ENCODE data around the gene CWF19L2. TPM values are rescaled to one million over a fixed set of nuclear protein-coding genes. Genes with fewer than 3 reads are reported as not detected.

Gene CWF19L2
- total RNA-seq, 5 donors from 2014 or later (not counting 1 experiment from before 2014, with no cell fraction given): 24.9 to 34.3 (median 26.1) TPM

DNA sequence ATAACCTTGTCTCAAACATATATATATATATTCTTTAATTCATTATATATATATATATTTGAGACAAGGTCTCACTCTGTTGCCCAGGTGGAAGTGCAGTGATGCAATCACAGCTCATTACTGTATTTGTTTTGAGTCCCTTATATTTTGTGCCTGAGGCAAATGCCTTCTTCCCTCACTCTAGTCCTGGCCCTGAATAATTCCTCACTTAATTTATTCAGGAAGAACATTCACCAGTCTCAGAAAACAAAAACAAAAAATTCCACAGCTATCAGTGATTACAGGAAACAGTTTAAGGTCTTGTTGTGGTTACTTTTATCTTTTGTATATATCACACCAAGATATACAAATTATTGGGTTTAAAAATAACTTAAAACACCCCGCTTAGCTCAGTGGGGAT lies 155.7 kb downstream of the CWF19L2 start:
- H3K4me3 Mint-ChIP-seq: no peak overlapping the region
- H3K27ac ChIP-seq (ENCODE audit: low read length): no peak overlapping the region
- POLR2A ChIA-PET: interaction anchor here in 1 of 2 donors (0.8 kb wide), 1 partner anchor 10 kb away, joined by 3 read pairs; no protein-coding TSS in a partner anchor
- no peaks in the 10 kb centered on the region for H3K27me3 ChIP-seq (replicated peaks in 1 of 2; ENCODE audit: control insufficient read depth in 2 of 2, extremely low read depth in 1 of 2, insufficient read depth in 2 of 2, low read length in 1 of 2)
- H3K36me3 ChIP-seq (ENCODE audit: control insufficient read depth in 2 of 2, extremely low read depth in 1 of 2, insufficient read depth in 1 of 2, low read length in 1 of 2): peaks cover 0 to 4% of the 10 kb centered on the region in 2 donors
- no peak for ATAC-seq (replicated peaks in 1 of 4)
- no peak overlapping the region for H3K27ac Mint-ChIP-seq
- DNase-seq: no peak
- H3K4me1 ChIP-seq (ENCODE audit: control insufficient read depth in 1 of 2, extremely low read depth in 1 of 2, insufficient read depth in 2 of 2, low read length in 2 of 2): no peaks in the 10 kb centered on the region
- no peaks in the 10 kb centered on the region for H3K4me1 Mint-ChIP-seq
- H3K4me3 ChIP-seq (ENCODE audit: control insufficient read depth in 1 of 2, extremely low read depth in 1 of 2, low read length in 1 of 2): no peak overlapping the region
- no CpG with 5 or more reads among the region's 1 CpG for whole genome bisulfite sequencing (ENCODE audit: insufficient coverage)
- peaks cover 4 to 14% (median 10%) of the 10 kb centered on the region in 3 donors for H3K9me3 Mint-ChIP-seq
- CTCF ChIA-PET: no interaction called here
- H3K9me3 ChIP-seq: no peaks in the 10 kb centered on the region
- no peaks in the 10 kb centered on the region for H3K27me3 Mint-ChIP-seq
- H3K36me3 Mint-ChIP-seq: peaks cover 69% of the 10 kb centered on the region

DNA sequence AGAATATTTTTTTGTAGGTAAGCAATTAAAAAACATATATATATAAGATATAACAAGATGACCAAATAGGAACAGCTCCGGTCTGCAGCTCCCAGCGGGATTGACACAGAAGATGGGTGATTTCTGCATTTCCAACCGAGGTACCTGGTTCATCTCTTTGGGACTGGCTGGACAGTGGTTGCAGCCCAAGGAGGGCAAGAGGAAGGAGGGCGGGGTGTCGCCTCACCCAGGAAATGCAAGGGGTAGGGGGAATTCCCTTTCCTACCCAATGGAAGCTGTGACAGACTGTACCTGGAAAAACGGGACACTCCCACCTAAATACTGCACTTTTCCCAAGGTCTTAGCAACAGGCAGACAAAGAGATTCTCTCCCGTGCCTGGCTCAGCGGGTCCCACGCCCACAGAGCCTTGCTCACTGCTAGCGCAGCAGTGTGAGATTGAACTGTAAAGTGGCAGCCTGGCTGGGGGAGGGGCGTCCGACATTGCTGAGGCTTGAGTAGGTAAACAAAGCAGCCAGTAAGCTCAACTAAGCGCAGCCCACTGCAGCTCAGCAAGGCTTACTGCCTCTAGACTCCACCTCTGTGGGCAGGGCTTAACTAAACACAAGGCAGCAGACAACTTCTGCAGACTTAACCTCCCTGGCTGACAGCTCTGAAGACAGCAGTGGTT lies 163.8 kb downstream of the CWF19L2 start:
- DNase-seq: no peak
- no peaks in the 10 kb centered on the region for H3K27me3 Mint-ChIP-seq
- H3K27ac Mint-ChIP-seq: no peak overlapping the region
- CTCF ChIA-PET: no interaction called here
- no peaks in the 10 kb centered on the region for H3K4me1 Mint-ChIP-seq
- WGBS (ENCODE audit: insufficient coverage): 88% methylated on average over 8 of the region's 13 CpGs
- Histone ChIP-seq H3K9me3 (no peaks in the 10 kb centered on the region), H3K4me3 (ENCODE audit: control insufficient read depth in 1 of 2, extremely low read depth in 1 of 2, low read length in 1 of 2) (no peak overlapping the region), H3K36me3 (ENCODE audit: control insufficient read depth in 2 of 2, extremely low read depth in 1 of 2, insufficient read depth in 1 of 2, low read length in 1 of 2) (peaks cover 3 to 14% of the 10 kb centered on the region in 2 donors), H3K27me3 (replicated peaks in 1 of 2; ENCODE audit: control insufficient read depth in 2 of 2, extremely low read depth in 1 of 2, insufficient read depth in 2 of 2, low read length in 1 of 2) (no peaks in the 10 kb centered on the region), H3K27ac (ENCODE audit: low read length) (no peak overlapping the region), H3K4me1 (ENCODE audit: control insufficient read depth in 1 of 2, extremely low read depth in 1 of 2, insufficient read depth in 2 of 2, low read length in 2 of 2) (no peaks in the 10 kb centered on the region)
- no peak overlapping the region for H3K4me3 Mint-ChIP-seq
- POLR2A ChIA-PET: no interaction called here
- H3K9me3 Mint-ChIP-seq: peaks cover 12 to 37% (median 24%) of the 10 kb centered on the region in 3 donors
- no peak for ATAC-seq (replicated peaks in 1 of 4)
- H3K36me3 Mint-ChIP-seq: peaks cover 61% of the 10 kb centered on the region

DNA sequence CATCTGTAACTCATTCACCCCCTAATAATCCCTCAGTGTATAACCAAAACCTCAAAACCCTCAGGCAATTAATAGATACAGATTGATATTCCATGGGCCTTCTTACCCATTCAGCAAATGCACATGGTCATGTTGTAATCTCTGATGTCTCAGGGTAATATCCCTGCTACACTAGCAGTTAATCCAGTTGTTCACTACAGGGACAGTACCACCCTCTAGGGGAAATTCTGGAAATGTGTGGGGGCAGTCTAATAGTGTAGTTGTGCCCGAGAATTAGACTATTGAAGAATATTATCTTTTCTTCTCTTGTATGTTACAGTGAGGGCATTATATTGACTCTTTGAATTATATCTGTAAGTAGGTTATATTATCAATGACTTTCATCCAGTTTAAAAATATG lies 175.4 kb downstream of the CWF19L2 start:
- peaks cover 0 to 33% (median 29%) of the 10 kb centered on the region in 3 donors for H3K9me3 Mint-ChIP-seq
- no peaks in the 10 kb centered on the region for H3K27me3 Mint-ChIP-seq
- CTCF ChIA-PET: no interaction called here
- H3K4me3 ChIP-seq (ENCODE audit: control insufficient read depth in 1 of 2, extremely low read depth in 1 of 2, low read length in 1 of 2): no peak overlapping the region
- no peaks in the 10 kb centered on the region for H3K4me1 ChIP-seq (ENCODE audit: control insufficient read depth in 1 of 2, extremely low read depth in 1 of 2, insufficient read depth in 2 of 2, low read length in 2 of 2)
- POLR2A ChIA-PET: no interaction called here
- H3K36me3 ChIP-seq (ENCODE audit: control insufficient read depth in 2 of 2, extremely low read depth in 1 of 2, insufficient read depth in 1 of 2, low read length in 1 of 2): no peaks in the 10 kb centered on the region
- no peak overlapping the region for H3K27ac ChIP-seq (ENCODE audit: low read length)
- H3K9me3 ChIP-seq: no peaks in the 10 kb centered on the region
- no peaks in the 10 kb centered on the region for H3K27me3 ChIP-seq (replicated peaks in 1 of 2; ENCODE audit: control insufficient read depth in 2 of 2, extremely low read depth in 1 of 2, insufficient read depth in 2 of 2, low read length in 1 of 2)
- no peak overlapping the region for H3K27ac Mint-ChIP-seq
- H3K4me1 Mint-ChIP-seq: no peaks in the 10 kb centered on the region
- DNase-seq: no peak
- peaks cover 7% of the 10 kb centered on the region for H3K36me3 Mint-ChIP-seq
- no peak for ATAC-seq (replicated peaks in 1 of 4)
- no peak overlapping the region for H3K4me3 Mint-ChIP-seq
- no CpG with 5 or more reads among the region's 1 CpG for WGBS (ENCODE audit: insufficient coverage)

Other genes starting within 250 kb of the CWF19L2 start
- gene ALKBH8, start 107.9 kb upstream of the CWF19L2 start, total RNA-seq: 10 to 100 TPM; 11.6 to 15.4 (median 12.4) TPM
- not detected for gene ELMOD1, start 133.3 kb upstream of the CWF19L2 start, total RNA-seq